Suprapubic skin (tissue), 3 donors: ENCODE data around the gene FOXK1.

ENCODE experiments used
- POLR2AphosphoS5 ChIP-seq, 3 donors: sonication (generic); formaldehyde crosslinking; IDR thresholded peaks; one replicate each; pipeline ENCODE4 v1.6.1; 2017; ENCODE audit warnings: antibody characterized with exemption in 3 of 3
- TF ChIP-seq, protein P1 (sequence below), 2 donors: fragments of 200-600 bp in 1 of 2; fragments of 450-650 bp in 1 of 2; sonication (generic) in 1 of 2; IDR thresholded peaks; one replicate each; pipeline ENCODE4 v1.5.1; 2016 to 2019; ENCODE audit warnings: antibody characterized with exemption in 2 of 2, mild to moderate bottlenecking in 1 of 2, moderate library complexity in 1 of 2

DNA sequence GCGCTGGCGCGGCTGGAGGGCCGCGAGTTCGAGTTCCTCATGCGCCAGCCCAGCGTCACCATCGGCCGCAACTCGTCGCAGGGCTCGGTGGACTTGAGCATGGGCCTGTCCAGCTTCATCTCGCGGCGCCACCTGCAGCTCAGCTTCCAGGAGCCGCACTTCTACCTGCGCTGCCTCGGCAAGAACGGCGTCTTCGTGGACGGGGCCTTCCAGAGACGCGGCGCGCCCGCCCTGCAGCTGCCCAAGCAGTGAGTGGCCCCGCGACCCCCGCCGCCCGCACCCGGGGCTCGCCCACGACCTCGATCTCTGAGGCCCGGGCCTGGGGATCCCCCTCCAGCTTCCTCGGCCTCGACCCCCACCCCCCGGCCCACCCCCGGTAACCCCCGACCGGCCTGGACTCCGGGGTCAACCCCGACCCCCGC, 537 bp downstream of the FOXK1 start:
- TF ChIP-seq, protein P1, sequence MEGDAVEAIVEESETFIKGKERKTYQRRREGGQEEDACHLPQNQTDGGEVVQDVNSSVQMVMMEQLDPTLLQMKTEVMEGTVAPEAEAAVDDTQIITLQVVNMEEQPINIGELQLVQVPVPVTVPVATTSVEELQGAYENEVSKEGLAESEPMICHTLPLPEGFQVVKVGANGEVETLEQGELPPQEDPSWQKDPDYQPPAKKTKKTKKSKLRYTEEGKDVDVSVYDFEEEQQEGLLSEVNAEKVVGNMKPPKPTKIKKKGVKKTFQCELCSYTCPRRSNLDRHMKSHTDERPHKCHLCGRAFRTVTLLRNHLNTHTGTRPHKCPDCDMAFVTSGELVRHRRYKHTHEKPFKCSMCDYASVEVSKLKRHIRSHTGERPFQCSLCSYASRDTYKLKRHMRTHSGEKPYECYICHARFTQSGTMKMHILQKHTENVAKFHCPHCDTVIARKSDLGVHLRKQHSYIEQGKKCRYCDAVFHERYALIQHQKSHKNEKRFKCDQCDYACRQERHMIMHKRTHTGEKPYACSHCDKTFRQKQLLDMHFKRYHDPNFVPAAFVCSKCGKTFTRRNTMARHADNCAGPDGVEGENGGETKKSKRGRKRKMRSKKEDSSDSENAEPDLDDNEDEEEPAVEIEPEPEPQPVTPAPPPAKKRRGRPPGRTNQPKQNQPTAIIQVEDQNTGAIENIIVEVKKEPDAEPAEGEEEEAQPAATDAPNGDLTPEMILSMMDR (IDR thresholded peaks at IDR 0.05), result no peak
- no peak for TF ChIP-seq POLR2AphosphoS5 (IDR thresholded peaks at IDR 0.05)
